Stimulated activated CD4-positive, alpha-beta T cell treated with anti-CD3 and anti-CD28 coated beads, Interleukin-12 subunit alpha, Interleukin-12 subunit beta, amount 100 ng/mL, for 24 hours (primary cell): ENCODE data around the gene NGFR.
"Not testable (repeated sequence)": the region's sequence is repeated elsewhere in the genome, so short reads cannot be mapped to it uniquely, and the experiment has no call there.

ENCODE experiments used
- DNase-seq, 2 experiments: peaks; one replicate each; pipeline ENCODE4 v3.0.0-alpha.2; 2020; ENCODE audit warnings: low read depth in 2 of 2

The NGFR gene

DNA sequence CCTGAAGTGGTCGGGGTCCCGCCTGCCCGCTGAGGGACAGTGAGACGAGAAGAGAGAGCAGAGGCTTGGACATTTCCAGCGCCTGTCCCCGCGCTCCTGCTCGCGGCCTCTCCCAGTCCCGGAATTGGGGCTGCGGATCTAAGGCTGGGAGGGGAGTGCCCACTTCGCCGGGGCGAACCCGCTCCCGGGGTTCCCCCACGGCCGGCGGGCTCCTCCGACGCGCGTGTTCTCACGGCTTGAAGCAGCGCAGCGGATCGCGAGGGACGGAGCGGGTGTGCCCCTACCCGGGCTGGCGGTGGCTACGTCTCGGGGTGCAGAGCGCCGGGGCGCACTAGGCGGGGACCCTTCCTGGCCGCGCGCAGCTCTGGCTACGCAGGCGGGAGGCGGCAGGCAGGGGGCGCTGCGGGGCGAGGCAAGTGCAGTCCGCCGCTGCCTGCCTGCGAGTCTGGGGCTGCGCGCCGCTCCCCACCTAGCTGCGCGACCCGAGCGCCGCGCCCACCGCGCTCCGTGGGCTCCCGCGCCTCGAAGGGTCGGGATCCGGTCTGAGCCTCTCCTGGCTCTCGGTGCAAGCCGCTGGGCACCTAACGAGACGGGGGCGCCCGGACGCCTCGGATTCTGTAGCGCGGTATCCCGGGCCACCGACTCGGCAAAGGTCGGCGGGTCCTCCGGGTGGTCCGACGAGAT lies 1.2 kb downstream of the NGFR start:
- DNase-seq: peak; percentile 56 to 88

GRCh38 chr17:49496867-49497147 lies 1.7 kb downstream of the NGFR start:
- no peak for DNase-seq

DNA sequence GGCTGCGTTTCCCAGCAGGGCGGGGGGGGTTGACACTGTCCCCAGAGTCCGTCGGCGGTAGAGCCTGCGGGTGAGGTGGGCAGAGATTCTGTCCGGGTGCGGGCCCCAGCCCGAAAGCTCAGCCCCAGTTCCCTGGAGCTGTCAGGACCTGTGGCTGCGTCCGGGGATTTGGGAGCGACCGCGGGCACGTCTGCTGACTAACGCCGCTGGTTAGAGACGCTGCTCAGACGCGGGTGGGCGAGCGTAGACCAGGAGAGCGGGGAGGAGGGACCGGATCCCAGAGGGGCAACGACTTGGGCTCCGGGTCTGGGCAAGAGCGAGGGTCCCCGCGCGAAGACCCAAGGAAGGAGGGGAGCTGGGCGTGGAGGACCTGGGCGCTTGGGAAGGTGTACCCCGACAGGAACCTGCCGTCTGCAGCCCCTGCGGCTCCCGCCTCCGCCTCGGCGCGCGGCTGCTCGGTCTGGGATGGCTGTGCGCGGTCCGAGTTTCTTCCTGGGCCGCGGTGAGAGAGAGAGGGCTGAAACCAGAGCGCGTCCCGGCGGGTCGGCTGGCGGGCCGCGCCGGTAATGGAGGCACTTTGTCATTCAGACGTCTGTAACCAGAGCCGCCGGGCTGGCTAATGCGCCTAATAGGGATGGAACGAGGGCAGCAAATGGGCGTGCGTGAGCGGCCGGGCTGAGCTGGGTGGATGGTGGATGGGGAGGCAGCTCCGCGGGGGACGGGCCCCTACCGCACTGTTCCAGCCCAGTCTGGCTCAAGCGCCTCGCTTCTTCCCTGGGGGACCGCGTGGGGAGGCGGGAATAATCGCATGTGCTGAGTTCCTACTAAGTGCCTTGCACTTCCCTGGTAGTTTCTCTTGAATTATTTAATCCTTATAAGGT lies 2.3 kb downstream of the NGFR start:
- peak in 1 of 2 experiments; percentile 8 for DNase-seq

DNA sequence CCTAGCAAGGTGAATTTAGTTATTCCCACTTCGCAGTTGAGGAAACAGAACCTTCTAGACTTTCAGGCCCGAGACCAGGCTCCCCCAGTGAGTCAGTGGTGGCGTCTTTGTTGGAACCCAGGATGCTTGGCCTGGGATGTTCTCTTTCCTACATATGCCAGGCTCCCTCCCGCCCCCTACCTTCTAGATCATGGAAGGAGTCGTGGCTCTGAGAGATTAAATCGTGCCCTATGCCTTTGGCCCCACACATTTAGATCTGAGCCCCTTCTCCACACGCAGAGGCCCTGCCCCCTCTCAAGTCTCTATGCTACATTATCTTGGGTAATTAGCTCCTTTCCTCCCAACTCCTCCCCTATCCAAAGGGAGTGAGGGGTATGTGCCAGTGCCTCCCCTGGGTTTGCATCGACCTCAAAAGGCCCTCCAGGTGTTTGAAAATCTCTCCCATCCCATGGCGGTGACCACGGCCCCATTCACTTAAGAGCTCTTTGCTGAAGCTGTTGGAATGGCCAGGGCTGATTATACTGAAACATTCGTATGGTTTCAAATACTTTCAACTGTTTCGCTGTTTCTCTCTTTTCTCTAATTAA lies 3.0 kb downstream of the NGFR start:
- DNase-seq: no peak

DNA sequence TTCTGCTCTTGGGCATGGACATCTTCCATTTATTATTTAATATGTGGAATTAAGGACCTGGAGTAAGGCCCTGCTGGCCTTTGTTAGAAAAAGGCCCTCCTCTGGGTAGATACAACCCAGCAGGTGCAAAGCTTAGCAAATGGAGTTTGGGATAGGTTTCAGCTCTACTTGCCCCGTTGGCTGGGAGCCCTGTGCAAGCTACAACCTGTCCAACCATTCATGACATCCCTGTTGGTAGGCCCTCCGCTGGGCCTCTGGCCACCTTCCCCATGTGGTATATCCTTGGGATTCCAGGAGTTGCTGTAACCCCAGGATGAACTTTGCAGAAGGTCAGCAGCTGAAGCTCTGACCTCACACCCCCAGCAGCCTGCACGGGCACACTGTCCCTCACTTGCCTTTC lies 6.4 kb downstream of the NGFR start:
- DNase-seq: no peak

- no peak for DNase-seq
Measured at GRCh38 chr17:49502254-49502653, 7.2 kb downstream of the NGFR start.

DNA sequence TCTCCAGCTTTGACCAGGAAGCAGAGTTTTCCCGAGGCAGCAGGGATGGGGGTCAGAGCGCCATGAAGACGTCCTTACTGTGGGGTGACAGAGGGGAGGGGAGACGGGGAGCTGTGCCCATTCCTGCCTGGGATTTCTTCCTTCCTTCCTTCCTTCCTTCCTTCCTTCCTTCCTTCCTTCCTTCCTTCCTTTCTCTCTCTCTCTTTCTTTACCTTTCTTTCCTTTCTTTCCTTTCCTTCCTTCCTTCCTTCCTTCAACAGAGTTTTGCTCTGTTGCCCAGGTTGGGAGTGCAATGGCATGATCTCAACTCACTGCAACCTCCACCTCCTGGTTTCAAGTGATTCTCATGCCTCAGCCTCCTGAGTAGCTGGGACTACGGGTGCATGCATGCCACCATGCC lies 7.6 kb downstream of the NGFR start:
- DNase-seq: not testable (repeated sequence)

DNA sequence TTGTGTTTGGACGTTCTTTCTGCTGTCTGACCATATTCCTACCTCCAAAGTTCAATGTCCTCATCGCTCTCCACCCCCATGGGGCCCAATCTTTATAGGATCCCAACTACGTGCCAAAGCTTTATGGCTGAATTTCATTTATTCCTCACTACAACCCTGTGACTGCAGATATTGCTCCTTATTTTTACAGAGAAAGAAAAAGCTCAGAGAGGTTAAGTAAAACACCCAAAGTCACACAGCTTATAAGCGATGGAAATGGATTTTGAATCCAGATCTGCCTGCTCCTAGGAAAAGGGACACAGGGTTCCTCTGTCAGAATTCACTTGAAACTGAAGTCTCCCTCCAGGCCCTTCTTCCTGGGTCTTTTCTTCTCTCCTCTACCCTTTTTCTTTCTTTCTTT lies 9.3 kb downstream of the NGFR start:
- no peak for DNase-seq

DNA sequence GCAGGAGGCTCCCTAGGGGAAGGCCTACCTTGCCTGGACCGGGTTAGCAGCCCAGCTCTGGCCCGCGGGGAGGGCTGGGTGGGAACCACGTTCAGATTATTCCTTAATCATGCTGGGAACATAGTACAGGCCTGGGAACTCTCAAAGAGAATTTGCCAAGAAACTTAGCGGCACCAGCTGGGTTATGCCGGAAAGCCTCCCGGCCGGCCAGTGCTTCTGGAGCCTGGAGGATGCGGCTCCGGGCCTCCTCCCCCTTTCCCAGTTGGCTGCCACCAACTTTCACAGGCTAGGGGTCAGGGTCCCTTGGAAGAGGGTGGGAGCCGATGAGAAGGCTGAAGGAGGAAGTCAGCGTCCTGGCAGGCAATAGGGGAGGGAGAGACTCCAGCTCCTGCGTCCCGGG lies 10.8 kb downstream of the NGFR start:
- no peak for DNase-seq

DNA sequence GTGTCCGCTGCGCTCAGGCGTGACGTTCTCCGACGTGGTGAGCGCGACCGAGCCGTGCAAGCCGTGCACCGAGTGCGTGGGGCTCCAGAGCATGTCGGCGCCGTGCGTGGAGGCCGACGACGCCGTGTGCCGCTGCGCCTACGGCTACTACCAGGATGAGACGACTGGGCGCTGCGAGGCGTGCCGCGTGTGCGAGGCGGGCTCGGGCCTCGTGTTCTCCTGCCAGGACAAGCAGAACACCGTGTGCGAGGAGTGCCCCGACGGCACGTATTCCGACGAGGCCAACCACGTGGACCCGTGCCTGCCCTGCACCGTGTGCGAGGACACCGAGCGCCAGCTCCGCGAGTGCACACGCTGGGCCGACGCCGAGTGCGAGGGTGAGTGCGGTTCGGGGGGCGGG lies 11.2 kb downstream of the NGFR start:
- DNase-seq: no peak

DNA sequence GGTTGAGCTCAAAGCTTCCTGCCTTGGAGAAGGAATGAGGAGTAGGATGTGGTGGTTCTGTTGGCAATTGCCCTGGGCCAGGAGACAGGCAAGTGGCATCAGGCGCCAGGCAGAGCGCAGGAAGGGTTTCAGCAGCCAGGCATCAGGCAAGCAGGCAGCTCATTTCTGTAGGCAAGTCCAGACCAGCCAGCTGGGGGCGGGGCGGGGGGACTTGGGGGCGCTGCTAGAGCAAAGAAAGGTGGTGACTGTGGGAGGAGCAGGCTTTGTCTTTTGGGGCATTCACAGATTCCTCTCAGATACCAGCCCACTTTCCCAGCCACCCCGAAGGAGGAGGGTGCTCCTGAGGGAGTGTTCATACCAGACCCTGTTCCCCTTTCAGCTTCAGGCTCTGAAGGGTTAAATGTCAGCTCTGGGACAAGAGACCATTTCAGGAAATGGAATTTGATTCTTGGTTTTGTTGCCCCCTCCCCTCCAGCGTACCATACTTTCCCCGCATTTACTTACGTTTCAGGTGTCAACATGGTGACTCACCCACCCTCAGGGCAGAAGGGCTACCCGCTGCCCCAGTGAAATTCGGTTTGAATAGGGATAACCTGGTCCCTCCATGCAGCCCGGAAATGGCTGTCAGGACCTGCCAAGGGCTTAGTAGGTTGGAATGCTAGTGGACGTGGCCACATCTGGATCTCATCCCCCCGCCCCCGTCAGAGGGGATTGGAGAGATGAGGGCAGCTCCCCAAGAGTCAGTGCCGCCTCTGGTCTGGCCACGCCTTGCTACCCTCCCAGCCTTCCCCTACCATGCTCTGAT lies 13.2 kb downstream of the NGFR start:
- no peak for DNase-seq

GRCh38 chr17:49508866-49509587 lies 13.9 kb downstream of the NGFR start:
- DNase-seq: no peak

GRCh38 chr17:49509588-49509917 lies 14.5 kb downstream of the NGFR start:
- no peak for DNase-seq

GRCh38 chr17:49510059-49510719 lies 15.1 kb downstream of the NGFR start:
- no peak for DNase-seq

DNA sequence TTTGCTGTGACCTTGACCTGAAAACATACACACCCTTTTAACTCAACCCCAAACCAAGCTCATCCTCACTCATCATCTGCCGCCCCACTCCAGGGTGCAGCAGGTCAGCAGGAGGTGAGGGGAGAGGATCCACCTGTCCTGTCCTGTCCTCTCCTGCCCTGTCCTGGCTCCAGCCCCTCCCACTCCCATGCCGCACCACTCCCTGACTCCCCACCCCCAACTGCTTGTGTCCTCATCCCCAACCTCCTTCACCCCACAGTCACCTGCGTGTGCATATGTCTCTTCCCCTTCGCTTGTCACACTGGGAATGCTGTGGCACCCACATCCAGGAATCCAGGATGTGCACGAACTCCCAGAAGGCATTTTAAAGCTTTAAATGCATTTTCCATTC lies 15.6 kb downstream of the NGFR start:
- no peak for DNase-seq

DNA sequence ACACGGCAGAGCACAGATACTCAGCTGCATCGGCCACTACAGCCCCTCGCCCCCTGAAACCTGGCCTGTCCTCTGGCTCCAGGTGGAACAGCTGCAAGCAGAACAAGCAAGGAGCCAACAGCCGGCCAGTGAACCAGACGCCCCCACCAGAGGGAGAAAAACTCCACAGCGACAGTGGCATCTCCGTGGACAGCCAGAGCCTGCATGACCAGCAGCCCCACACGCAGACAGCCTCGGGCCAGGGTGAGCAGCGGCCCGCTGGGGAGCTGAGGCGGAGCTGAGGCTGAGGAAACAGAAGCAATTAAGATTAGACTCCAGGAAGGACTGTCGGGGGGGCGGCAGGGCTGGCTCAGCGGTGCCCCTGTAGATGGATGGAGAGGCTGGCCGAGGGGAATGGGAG lies 16.7 kb downstream of the NGFR start:
- no peak for DNase-seq

DNA sequence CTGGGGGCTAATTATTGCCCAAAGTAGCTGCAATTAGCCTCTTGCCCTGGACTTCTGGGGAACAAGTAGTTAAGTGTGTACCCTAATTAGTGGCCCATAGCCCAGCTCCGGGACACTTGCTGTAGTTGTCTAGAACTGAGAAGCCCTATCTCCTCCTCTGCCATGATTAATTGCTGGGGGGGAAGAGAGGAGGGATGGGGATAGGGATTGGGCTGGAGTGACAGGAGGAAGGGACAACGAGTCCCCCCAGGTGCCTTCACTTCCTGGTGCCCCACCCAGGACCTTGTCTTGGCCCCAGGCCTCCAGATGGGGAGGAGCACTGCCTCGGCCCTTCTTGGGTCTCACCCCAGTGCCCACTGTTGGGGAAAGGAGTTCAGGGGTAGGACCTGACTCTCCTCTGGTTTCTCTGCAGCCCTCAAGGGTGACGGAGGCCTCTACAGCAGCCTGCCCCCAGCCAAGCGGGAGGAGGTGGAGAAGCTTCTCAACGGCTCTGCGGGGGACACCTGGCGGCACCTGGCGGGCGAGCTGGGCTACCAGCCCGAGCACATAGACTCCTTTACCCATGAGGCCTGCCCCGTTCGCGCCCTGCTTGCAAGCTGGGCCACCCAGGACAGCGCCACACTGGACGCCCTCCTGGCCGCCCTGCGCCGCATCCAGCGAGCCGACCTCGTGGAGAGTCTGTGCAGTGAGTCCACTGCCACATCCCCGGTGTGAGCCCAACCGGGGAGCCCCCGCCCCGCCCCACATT lies 17.4 kb downstream of the NGFR start:
- DNase-seq: no peak

GRCh38 chr17:49513044-49513395 lies 17.9 kb downstream of the NGFR start:
- no peak for DNase-seq

DNA sequence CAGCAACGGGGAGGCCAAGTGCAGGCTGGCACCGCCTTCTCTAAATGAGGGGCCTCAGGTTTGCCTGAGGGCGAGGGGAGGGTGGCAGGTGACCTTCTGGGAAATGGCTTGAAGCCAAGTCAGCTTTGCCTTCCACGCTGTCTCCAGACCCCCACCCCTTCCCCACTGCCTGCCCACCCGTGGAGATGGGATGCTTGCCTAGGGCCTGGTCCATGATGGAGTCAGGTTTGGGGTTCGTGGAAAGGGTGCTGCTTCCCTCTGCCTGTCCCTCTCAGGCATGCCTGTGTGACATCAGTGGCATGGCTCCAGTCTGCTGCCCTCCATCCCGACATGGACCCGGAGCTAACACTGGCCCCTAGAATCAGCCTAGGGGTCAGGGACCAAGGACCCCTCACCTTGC lies 18.5 kb downstream of the NGFR start:
- no peak for DNase-seq

- DNase-seq: no peak
Measured at GRCh38 chr17:49514071-49514721, 19.1 kb downstream of the NGFR start.
